ENCODE data around the gene OCA2. TPM values are rescaled to one million over a fixed set of nuclear protein-coding genes. Genes with fewer than 3 reads are reported as not detected.
"Not testable (repeated sequence)": the region's sequence is repeated elsewhere in the genome, so short reads cannot be mapped to it uniquely, and the experiment has no call there.

OCA2 gene
- total RNA-seq, 1 donor from 2014 or later: 0.25 TPM

GRCh38 chr15:27768732-27769475 lies 330.2 kb downstream of the OCA2 start:
- Histone ChIP-seq H3K4me3 (no peak overlapping the region), H3K27ac (no peak overlapping the region), H3K27me3 (no peaks in the 10 kb centered on the region), H3K36me3 (no peaks in the 10 kb centered on the region), H3K4me1 (no peaks in the 10 kb centered on the region), H3K9me3 (no peaks in the 10 kb centered on the region)
- intact Hi-C loops (cut with DNase I): no loop called here
- DNase-seq (ENCODE audit: extremely low spot score in 2 of 2): no peak
- no peak for TF ChIP-seq CTCF (IDR thresholded peaks at IDR 0.05)
- TF ChIP-seq POLR2AphosphoS5 (IDR thresholded peaks at IDR 0.05; ENCODE audit: insufficient read depth in 1 of 2, low read depth in 1 of 2): no peak
- TF ChIP-seq POLR2A (IDR thresholded peaks at IDR 0.05): no peak

GRCh38 chr15:27767918-27768640 lies 331.0 kb downstream of the OCA2 start:
- TF ChIP-seq POLR2A (IDR thresholded peaks at IDR 0.05): no peak
- no peak for TF ChIP-seq POLR2AphosphoS5 (IDR thresholded peaks at IDR 0.05; ENCODE audit: insufficient read depth in 1 of 2, low read depth in 1 of 2)
- no peak for TF ChIP-seq CTCF (IDR thresholded peaks at IDR 0.05)
- Histone ChIP-seq H3K4me3 (no peak overlapping the region), H3K4me1 (no peaks in the 10 kb centered on the region), H3K9me3 (no peaks in the 10 kb centered on the region), H3K27ac (no peak overlapping the region), H3K36me3 (no peaks in the 10 kb centered on the region), H3K27me3 (no peaks in the 10 kb centered on the region)
- intact Hi-C loops (cut with DNase I): no loop called here
- no peak for DNase-seq (ENCODE audit: extremely low spot score in 2 of 2)

GRCh38 chr15:27767430-27767829 lies 331.7 kb downstream of the OCA2 start:
- intact Hi-C loops (cut with DNase I); H3K27ac ChIP-seq; H3K27me3 ChIP-seq; H3K9me3 ChIP-seq; DNase-seq (ENCODE audit: extremely low spot score in 2 of 2); H3K4me3 ChIP-seq; H3K4me1 ChIP-seq; H3K36me3 ChIP-seq: not testable (repeated sequence)

GRCh38 chr15:27764339-27764738 lies 334.8 kb downstream of the OCA2 start:
- Histone ChIP-seq H3K4me1 (no peaks in the 10 kb centered on the region), H3K9me3 (no peaks in the 10 kb centered on the region), H3K36me3 (no peaks in the 10 kb centered on the region), H3K27ac (no peak overlapping the region), H3K4me3 (no peak overlapping the region), H3K27me3 (no peaks in the 10 kb centered on the region)
- DNase-seq (ENCODE audit: extremely low spot score in 2 of 2): no peak
- TF ChIP-seq POLR2AphosphoS5 (IDR thresholded peaks at IDR 0.05; ENCODE audit: insufficient read depth in 1 of 2, low read depth in 1 of 2) (no peak), POLR2A (IDR thresholded peaks at IDR 0.05) (no peak), CTCF (IDR thresholded peaks at IDR 0.05) (no peak)
- intact Hi-C loops (cut with DNase I): no loop called here

GRCh38 chr15:27763514-27763913 lies 335.6 kb downstream of the OCA2 start:
- no peak for TF ChIP-seq CTCF (IDR thresholded peaks at IDR 0.05)
- TF ChIP-seq POLR2AphosphoS5 (IDR thresholded peaks at IDR 0.05; ENCODE audit: insufficient read depth in 1 of 2, low read depth in 1 of 2): no peak
- no peak for TF ChIP-seq POLR2A (IDR thresholded peaks at IDR 0.05)
- no peaks in the 10 kb centered on the region for H3K27me3 ChIP-seq

More at GRCh38 chr15:27763514-27763913, 335.6 kb downstream of the OCA2 start:
- Histone ChIP-seq H3K27ac (no peak overlapping the region), H3K4me1 (no peaks in the 10 kb centered on the region), H3K36me3 (no peaks in the 10 kb centered on the region), H3K4me3 (no peak overlapping the region), H3K9me3 (no peaks in the 10 kb centered on the region)
- DNase-seq (ENCODE audit: extremely low spot score in 2 of 2): no peak
- intact Hi-C loops (cut with DNase I): no loop called here

Data from vagina (tissue), 2 donors.